ENCODE data around the gene NFAM1. TPM values are rescaled to one million over a fixed set of nuclear protein-coding genes. Genes with fewer than 3 reads are reported as not detected.

NFAM1 gene
- total RNA-seq, 1 experiment from 2014 or later = 3.8 TPM

- DNase-seq (ENCODE audit: low spot score) = peak; percentile 95
Measured at GRCh38 chr22:42369250-42370041, 62.8 kb downstream of the NFAM1 start.

GRCh38 chr22:42368379-42369249 is 63.6 kb downstream of the NFAM1 start:
- H3K36me3 ChIP-seq (ENCODE audit: insufficient read depth, low read length, poor library complexity, severe bottlenecking) = no peaks in the 10 kb centered on the region
- POLR2A ChIA-PET (ENCODE audit: low non-redundant PET) = interaction anchor here (0.6 kb wide), 1 partner anchor 289 kb away, joined by 3 read pairs; the partner anchor contains the start of gene SMDT1
- H3K9me3 ChIP-seq (ENCODE audit: low read depth, low read length, poor library complexity, severe bottlenecking) = no peaks in the 10 kb centered on the region
- peaks cover 5% of the 10 kb centered on the region for H3K27me3 ChIP-seq (replicated peaks; ENCODE audit: insufficient read depth, low read depth, low read length, poor library complexity)
- no peak for DNase-seq (ENCODE audit: low spot score)
- H3K4me1 ChIP-seq (ENCODE audit: insufficient read depth, low read length, poor library complexity, severe bottlenecking) = peaks cover 52% of the 10 kb centered on the region
- H3K27ac ChIP-seq (ENCODE audit: low read depth, low read length, poor library complexity, severe bottlenecking) = no peak overlapping the region
- peak overlapping the region; percentile 65 for H3K4me3 ChIP-seq (ENCODE audit: low read depth, low read length, poor library complexity, severe bottlenecking)
- intact Hi-C loops (cut with micrococcal nuclease; ENCODE audit: unreplicated experiment) = loop anchor here (5.0 kb wide), 2 partner anchors 69 to 96 kb away; partner anchors contain the start of gene TCF20
- no peak for TF ChIP-seq EZH2 (IDR thresholded peaks at IDR 0.05; ENCODE audit: borderline replicate concordance, low read depth, low read length, poor library complexity, severe bottlenecking)
- TF ChIP-seq, protein P1, sequence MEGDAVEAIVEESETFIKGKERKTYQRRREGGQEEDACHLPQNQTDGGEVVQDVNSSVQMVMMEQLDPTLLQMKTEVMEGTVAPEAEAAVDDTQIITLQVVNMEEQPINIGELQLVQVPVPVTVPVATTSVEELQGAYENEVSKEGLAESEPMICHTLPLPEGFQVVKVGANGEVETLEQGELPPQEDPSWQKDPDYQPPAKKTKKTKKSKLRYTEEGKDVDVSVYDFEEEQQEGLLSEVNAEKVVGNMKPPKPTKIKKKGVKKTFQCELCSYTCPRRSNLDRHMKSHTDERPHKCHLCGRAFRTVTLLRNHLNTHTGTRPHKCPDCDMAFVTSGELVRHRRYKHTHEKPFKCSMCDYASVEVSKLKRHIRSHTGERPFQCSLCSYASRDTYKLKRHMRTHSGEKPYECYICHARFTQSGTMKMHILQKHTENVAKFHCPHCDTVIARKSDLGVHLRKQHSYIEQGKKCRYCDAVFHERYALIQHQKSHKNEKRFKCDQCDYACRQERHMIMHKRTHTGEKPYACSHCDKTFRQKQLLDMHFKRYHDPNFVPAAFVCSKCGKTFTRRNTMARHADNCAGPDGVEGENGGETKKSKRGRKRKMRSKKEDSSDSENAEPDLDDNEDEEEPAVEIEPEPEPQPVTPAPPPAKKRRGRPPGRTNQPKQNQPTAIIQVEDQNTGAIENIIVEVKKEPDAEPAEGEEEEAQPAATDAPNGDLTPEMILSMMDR (conservative IDR thresholded peaks at IDR 0.05; ENCODE audit: low read depth, low read length) = no peak
- no TSS peak for BruUV-seq (replicated peaks)
- CTCF ChIA-PET = no interaction called here

More at GRCh38 chr22:42369250-42370041, 62.8 kb downstream of the NFAM1 start:
- ChIA-PET POLR2A (ENCODE audit: low non-redundant PET) (interaction anchor here (0.6 kb wide), 1 partner anchor 290 kb away, joined by 3 read pairs; the partner anchor contains the start of gene SMDT1), CTCF (no interaction called here)
- Histone ChIP-seq H3K4me3 (ENCODE audit: low read depth, low read length, poor library complexity, severe bottlenecking) (peak overlapping the region; percentile 65), H3K27me3 (replicated peaks; ENCODE audit: insufficient read depth, low read depth, low read length, poor library complexity) (peaks cover 5% of the 10 kb centered on the region), H3K9me3 (ENCODE audit: low read depth, low read length, poor library complexity, severe bottlenecking) (no peaks in the 10 kb centered on the region), H3K36me3 (ENCODE audit: insufficient read depth, low read length, poor library complexity, severe bottlenecking) (no peaks in the 10 kb centered on the region), H3K4me1 (ENCODE audit: insufficient read depth, low read length, poor library complexity, severe bottlenecking) (peaks cover 45% of the 10 kb centered on the region), H3K27ac (ENCODE audit: low read depth, low read length, poor library complexity, severe bottlenecking) (no peak overlapping the region)
- TF ChIP-seq, protein P1 (conservative IDR thresholded peaks at IDR 0.05; ENCODE audit: low read depth, low read length) = no peak
- TF ChIP-seq EZH2 (IDR thresholded peaks at IDR 0.05; ENCODE audit: borderline replicate concordance, low read depth, low read length, poor library complexity, severe bottlenecking) = no peak
- BruUV-seq (replicated peaks) = no TSS peak
- intact Hi-C loops (cut with micrococcal nuclease; ENCODE audit: unreplicated experiment) = loop anchor here (5.0 kb wide), 2 partner anchors 68 to 97 kb away; partner anchors contain the start of gene TCF20

DNA sequence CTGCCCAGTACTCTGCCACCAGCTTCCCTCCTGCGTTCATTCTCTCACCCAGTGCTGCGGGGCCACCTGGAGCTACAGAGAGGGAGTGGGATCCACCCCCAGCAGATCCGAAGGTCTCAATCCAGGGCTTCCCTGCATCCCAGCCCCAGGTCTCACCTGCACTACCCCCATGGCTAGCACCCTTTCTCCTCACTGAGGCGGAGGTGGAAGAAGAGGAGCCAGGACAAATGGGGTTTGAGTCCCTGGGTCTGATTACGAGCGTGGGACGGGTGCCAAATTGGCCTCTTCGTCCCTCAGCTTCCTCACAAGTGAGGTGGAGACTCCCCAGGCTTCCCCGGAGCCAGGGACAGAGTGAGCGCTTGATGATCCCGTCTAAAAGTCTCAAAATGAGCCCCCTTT is 64.2 kb downstream of the NFAM1 start:
- CTCF ChIA-PET = no interaction called here
- Histone ChIP-seq H3K4me3 (ENCODE audit: low read depth, low read length, poor library complexity, severe bottlenecking) (peak overlapping the region; percentile 65), H3K4me1 (ENCODE audit: insufficient read depth, low read length, poor library complexity, severe bottlenecking) (peaks cover 46% of the 10 kb centered on the region), H3K27me3 (replicated peaks; ENCODE audit: insufficient read depth, low read depth, low read length, poor library complexity) (peaks cover 5% of the 10 kb centered on the region), H3K36me3 (ENCODE audit: insufficient read depth, low read length, poor library complexity, severe bottlenecking) (no peaks in the 10 kb centered on the region), H3K9me3 (ENCODE audit: low read depth, low read length, poor library complexity, severe bottlenecking) (no peaks in the 10 kb centered on the region), H3K27ac (ENCODE audit: low read depth, low read length, poor library complexity, severe bottlenecking) (no peak overlapping the region)
- intact Hi-C loops (cut with micrococcal nuclease; ENCODE audit: unreplicated experiment) = loop anchor here (5.0 kb wide), 2 partner anchors 69 to 96 kb away; partner anchors contain the start of gene TCF20
- TF ChIP-seq, protein P1 (conservative IDR thresholded peaks at IDR 0.05; ENCODE audit: low read depth, low read length) = 0 out of 2 replicates have a peak, but pooled peaks have one; percentile 9
- TF ChIP-seq EZH2 (IDR thresholded peaks at IDR 0.05; ENCODE audit: borderline replicate concordance, low read depth, low read length, poor library complexity, severe bottlenecking) = no peak
- POLR2A ChIA-PET (ENCODE audit: low non-redundant PET) = no interaction called here
- BruUV-seq (replicated peaks) = no TSS peak
- DNase-seq (ENCODE audit: low spot score) = no peak

All from A673 (cell line).